Cardiac muscle cell (in vitro differentiated cells and primary cell): ENCODE measurements around the gene POU3F3. TPM values are rescaled to one million over a fixed set of nuclear protein-coding genes. Genes with fewer than 3 reads are reported as not detected.

Experiments
- DNase-seq, 2 donors: peaks; one replicate each; pipeline versions ENCODE4 v3.0.0 to v3.0.0-alpha.2; 2010 to 2017; ENCODE audit warnings: low read depth in 1 of 2, low spot score in 1 of 2
- H3K27ac ChIP-seq: fragments of 200-600 bp; sonication (generic); 2 replicates; pipeline ENCODE4 v1.5.1; 2016
- H3K27me3 ChIP-seq: fragments of 200-600 bp; sonication (generic); 2 replicates; pipeline ENCODE4 v1.6.0; 2016; ENCODE audit warnings: control low read depth
- H3K36me3 ChIP-seq: fragments of 200-600 bp; sonication (generic); 2 replicates; pipeline ENCODE4 v1.5.1; 2016; ENCODE audit warnings: control low read depth
- H3K4me1 ChIP-seq: fragments of 200-600 bp; sonication (generic); 2 replicates; pipeline ENCODE4 v1.8.1; 2017; ENCODE audit warnings: low read depth, mild to moderate bottlenecking, mixed run types
- H3K4me3 ChIP-seq: fragments of 200-600 bp; sonication (generic); 2 replicates; pipeline ENCODE4 v1.5.1; 2016; ENCODE audit warnings: mild to moderate bottlenecking
- H3K9me3 ChIP-seq: fragments of 200-600 bp; sonication (generic); 2 replicates; pipeline ENCODE4 v1.5.1; 2017; ENCODE audit warnings: low read depth, mild to moderate bottlenecking, control low read depth
- polyA plus RNA-seq: library from polyadenylated mRNA; unstranded; fragments of >200 nt; fragmentation: Nextera tagmentation; extraction: Ambion mirVana; gene quantifications from 2 replicates; pipeline ENCODE4 v1.2.1, GENCODE V29; 2016
- total RNA-seq: library from RNA; depleted of rRNA; stranded (reverse); fragments of >200 nt; gene quantifications from 2 replicates; pipeline ENCODE4 v1.2.3, GENCODE V29; 2016
- TF ChIP-seq, protein P1 (sequence below): IDR thresholded peaks from 2 replicates; pipeline ENCODE4 v1.5.1; 2012; ENCODE audit warnings: low read depth, mild to moderate bottlenecking, low read length

The POU3F3 gene
- total and polyA plus RNA-seq, 2 experiments from 2014 or later = not detected

DNA sequence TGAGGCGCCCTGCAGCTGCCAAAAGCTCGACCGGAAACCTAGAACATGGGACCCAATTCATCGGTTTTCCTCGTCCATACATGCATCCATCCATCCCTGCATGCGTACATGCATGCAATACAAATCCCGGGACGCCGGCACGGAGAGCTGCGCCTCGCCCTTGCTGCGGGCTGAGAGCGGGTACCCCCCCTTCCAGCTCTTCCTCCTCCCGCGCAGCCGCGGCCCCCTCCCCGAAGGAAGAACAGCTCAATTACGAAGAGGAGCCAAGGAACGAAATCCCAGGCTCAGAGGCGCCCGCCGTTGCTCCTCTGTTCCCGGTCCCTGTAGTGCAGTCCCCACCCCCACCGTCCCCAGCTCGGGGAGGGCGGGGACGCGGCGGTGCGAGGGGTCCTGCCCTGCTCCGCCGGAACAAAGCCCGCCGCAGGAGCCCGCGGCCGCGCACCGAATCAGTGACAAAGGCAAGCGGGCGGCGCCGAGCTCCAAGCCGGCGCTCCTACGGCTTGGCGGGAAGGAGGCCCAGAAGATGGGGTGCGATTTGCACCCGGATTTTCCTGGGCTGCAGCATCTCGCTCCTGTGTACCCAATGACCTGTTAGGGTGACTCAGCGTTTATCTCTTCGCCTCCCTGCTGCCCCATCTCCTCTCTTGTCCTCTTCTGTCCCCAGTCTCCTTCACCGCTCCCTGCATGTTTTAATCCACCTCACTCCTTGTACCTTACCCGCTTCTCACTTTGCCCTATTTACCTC is 8.9 kb upstream of the POU3F3 start:
- DNase-seq = peak in 1 of 2 donors; percentile 57
- no peaks in the 10 kb centered on the region for H3K9me3 ChIP-seq
- no peaks in the 10 kb centered on the region for H3K4me1 ChIP-seq
- no peak overlapping the region for H3K27ac ChIP-seq
- no peaks in the 10 kb centered on the region for H3K36me3 ChIP-seq
- H3K4me3 ChIP-seq = peak overlapping the region; percentile 14
- TF ChIP-seq, protein P1, sequence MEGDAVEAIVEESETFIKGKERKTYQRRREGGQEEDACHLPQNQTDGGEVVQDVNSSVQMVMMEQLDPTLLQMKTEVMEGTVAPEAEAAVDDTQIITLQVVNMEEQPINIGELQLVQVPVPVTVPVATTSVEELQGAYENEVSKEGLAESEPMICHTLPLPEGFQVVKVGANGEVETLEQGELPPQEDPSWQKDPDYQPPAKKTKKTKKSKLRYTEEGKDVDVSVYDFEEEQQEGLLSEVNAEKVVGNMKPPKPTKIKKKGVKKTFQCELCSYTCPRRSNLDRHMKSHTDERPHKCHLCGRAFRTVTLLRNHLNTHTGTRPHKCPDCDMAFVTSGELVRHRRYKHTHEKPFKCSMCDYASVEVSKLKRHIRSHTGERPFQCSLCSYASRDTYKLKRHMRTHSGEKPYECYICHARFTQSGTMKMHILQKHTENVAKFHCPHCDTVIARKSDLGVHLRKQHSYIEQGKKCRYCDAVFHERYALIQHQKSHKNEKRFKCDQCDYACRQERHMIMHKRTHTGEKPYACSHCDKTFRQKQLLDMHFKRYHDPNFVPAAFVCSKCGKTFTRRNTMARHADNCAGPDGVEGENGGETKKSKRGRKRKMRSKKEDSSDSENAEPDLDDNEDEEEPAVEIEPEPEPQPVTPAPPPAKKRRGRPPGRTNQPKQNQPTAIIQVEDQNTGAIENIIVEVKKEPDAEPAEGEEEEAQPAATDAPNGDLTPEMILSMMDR = no peak
- peaks cover 100% of the 10 kb centered on the region for H3K27me3 ChIP-seq

DNA sequence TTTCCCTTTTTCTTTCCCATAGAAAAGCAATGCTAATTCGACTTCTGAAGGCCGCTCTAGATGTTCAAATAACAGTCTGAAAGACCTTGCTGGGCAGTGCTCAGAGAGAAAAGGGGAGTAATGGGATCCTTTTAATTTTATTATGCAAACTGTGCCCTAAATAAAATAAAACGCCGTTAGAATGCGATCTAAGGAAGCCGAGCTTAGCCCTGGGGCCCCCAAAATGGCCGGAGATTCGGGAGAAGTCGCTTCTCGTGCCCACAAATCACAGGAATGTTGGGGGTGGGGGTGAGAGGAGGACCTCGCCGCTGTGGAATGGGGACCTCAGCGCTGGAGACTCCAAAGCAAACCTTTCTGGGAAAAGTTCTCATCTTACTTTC is 8.4 kb upstream of the POU3F3 start:
- Histone ChIP-seq H3K27me3 (peaks cover 100% of the 10 kb centered on the region), H3K4me1 (no peaks in the 10 kb centered on the region), H3K36me3 (no peaks in the 10 kb centered on the region), H3K4me3 (no peak overlapping the region), H3K27ac (no peak overlapping the region), H3K9me3 (no peaks in the 10 kb centered on the region)
- TF ChIP-seq, protein P1 = no peak
- DNase-seq = no peak

DNA sequence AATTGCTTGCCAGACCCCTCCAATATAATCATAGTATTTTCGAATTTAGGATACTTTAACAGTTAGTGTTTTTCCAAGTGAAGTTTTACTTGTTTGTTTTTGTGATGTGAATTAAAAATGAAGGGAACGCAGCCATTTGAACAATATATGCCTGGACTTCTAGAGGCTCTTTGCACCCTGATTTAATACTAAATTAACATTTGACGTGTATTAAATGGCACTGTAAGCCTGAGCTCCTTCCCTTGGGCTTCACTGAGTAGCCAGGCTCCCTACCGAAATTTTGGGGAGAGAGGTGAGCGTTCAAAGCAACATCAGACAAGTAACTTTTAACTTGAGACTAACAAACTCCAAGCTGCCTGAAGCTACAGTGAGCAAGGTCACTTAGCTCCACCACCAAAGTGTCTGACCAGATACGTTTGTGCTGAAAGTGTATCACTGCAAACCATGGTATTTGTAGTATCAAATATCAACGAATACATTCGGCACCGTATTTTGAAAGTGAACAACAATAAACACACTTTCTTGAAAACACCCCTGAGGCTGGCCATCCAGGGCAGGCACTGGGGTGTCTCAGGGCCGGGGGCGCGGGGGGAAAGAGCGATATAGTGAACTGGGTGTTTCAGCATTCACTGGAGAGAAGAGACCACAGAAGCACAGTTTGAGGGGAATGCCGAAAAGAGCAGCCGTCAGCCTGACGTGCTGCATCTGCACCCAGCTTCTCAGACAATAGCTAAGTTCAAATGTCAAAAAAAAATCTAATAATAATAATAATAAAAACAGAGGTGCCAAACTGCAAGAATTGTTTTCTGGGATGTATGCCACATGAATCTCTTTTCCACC is 7.7 kb upstream of the POU3F3 start:
- TF ChIP-seq, protein P1 = no peak
- no peaks in the 10 kb centered on the region for H3K36me3 ChIP-seq
- no peaks in the 10 kb centered on the region for H3K4me1 ChIP-seq
- no peaks in the 10 kb centered on the region for H3K9me3 ChIP-seq
- H3K4me3 ChIP-seq = no peak overlapping the region
- DNase-seq = no peak
- no peak overlapping the region for H3K27ac ChIP-seq
- peaks cover 100% of the 10 kb centered on the region for H3K27me3 ChIP-seq

- DNase-seq = no peak
- no peak overlapping the region for H3K27ac ChIP-seq
- no peaks in the 10 kb centered on the region for H3K4me1 ChIP-seq
- TF ChIP-seq, protein P1 = no peak
- no peaks in the 10 kb centered on the region for H3K36me3 ChIP-seq
- no peak overlapping the region for H3K4me3 ChIP-seq
- H3K27me3 ChIP-seq = peaks cover 100% of the 10 kb centered on the region
- H3K9me3 ChIP-seq = no peaks in the 10 kb centered on the region
These were observed 6.9 kb upstream of the POU3F3 start for GRCh38 chr2:104846786-104847585.

GRCh38 chr2:104847586-104848160 is 6.2 kb upstream of the POU3F3 start:
- no peaks in the 10 kb centered on the region for H3K4me1 ChIP-seq
- H3K36me3 ChIP-seq = no peaks in the 10 kb centered on the region
- H3K9me3 ChIP-seq = no peaks in the 10 kb centered on the region
- H3K27ac ChIP-seq = no peak overlapping the region
- peaks cover 100% of the 10 kb centered on the region for H3K27me3 ChIP-seq
- TF ChIP-seq, protein P1 = no peak
- H3K4me3 ChIP-seq = no peak overlapping the region
- no peak for DNase-seq
